ENCODE results near the gene DPP9.

The DPP9 gene

GRCh38 chr19:4707956-4708650 lies 15.5 kb downstream of the DPP9 start:
- no peak for DNase-seq

DNA sequence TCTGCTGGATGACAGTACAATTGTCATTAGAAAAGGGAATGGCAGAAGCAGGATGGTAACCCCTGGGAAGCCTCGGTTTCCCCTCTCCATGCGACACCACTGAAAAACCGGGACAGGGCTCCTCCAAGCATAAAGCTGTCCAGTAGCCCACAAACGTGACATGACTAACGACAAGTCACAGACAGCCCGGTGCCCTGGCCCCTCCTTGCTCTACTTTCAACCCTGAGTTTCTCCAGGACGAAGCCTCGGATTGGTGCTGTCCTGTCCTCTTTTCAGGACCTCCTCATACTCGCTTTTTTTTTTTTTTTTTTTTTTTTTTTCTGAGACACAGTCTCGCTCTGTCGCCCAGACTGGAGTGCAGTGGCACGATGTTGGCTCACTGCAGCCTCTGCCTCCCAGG lies 16.3 kb downstream of the DPP9 start:
- DNase-seq: no peak

DNA sequence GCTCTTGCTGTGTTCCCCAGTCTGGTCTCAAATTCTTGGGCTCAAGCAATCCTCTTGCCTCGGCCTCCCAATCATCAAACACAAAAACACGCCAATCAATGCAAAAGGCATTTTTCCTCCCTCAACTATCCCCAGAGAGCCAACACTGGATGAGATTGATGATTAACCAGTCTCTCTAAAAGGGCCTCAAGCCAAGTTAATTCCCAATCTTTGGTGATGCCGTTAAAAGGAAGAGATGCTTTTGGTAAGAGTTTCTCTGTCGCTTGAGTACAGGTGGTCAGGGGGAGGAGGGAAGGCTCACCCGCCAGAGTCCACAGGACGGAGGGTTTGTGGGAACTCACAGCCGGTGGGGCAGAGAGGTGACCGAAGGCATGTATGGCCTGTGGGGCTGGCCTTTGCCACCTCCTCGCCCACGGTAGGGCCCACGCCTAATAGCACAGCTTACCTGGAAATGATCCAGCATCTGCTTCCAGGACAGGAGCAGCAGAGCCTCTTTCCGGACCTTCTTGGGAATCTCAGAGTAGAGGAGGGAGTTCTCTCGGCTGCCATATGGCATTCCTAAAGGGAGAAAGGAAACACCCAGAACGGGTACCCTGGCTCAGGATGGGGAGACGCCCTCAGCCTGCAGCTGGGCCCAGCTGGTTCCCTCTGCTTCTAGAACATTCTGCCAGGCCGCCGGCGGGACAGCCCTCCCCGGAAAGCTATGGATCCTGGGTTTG lies 18.1 kb downstream of the DPP9 start:
- DNase-seq: no peak

GRCh38 chr19:4704317-4704673 lies 19.3 kb downstream of the DPP9 start:
- no peak for DNase-seq

DNA sequence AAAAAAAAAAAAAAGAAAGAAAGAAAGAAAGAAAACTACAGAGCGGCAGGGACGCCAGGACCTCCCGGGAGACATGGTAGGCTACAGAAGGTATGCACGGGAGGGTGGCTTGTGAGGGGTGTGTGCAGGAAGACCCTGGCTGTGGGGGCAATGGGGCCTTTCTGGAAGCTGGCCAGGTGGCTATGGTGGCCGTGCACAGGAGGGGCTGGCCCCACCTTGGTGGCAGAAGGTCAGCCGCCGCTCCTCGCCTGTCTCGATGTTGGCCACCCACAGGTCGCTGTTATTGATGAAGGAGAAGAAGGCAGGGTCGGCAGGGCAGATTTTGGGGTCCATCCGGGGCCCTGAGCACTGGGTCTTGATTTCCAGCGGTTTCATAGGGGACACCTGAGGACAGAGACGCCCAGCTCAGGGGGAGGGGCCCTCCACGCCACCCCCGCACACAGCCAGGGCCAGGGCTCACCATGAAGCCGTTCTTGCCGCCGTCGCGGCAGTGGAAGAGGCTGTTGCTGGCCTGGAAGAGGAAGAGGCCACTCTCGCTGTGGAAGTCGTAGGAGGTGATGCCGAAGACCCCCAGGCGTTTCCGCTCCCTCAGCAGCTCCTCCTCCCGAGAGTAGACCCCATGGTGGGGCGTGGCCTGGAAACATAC lies 19.8 kb downstream of the DPP9 start:
- no peak for DNase-seq

DNA sequence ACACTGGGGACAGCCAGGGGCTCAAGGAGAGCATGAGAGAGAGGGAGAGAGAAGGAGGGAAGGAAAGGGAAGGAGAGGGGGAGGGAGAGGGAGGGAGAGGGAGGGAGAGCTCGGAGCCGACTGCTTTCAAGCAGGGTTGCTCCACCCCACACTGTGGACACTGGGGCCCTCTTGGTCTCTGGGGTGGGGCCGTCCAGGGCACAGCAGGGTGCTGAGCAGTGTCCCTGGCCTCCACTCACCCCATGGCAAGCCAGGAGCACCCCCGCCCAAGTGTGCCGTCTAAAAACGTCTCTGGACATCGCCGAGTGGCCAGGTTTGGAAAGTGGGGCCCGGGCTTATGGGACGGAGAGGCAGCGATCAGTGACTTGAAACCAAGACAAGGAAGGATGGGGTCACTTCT lies 20.9 kb downstream of the DPP9 start:
- no peak for DNase-seq

GRCh38 chr19:4701557-4701956 lies 22.1 kb downstream of the DPP9 start:
- DNase-seq: no peak

DNA sequence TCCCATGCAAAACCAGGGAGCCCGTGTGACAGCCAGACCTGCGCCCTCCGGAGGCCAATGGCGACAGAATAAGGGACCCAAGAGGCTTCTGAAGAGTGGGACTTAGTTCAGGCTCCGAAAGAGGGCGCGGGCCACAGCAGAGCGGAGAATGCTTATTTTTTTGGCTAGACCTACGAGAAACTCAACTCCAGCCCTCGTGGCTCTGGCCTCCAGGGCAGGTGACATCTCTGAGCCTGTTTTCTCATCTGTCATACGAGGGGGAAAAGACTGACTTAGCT lies 23.0 kb downstream of the DPP9 start:
- DNase-seq: no peak

DNA sequence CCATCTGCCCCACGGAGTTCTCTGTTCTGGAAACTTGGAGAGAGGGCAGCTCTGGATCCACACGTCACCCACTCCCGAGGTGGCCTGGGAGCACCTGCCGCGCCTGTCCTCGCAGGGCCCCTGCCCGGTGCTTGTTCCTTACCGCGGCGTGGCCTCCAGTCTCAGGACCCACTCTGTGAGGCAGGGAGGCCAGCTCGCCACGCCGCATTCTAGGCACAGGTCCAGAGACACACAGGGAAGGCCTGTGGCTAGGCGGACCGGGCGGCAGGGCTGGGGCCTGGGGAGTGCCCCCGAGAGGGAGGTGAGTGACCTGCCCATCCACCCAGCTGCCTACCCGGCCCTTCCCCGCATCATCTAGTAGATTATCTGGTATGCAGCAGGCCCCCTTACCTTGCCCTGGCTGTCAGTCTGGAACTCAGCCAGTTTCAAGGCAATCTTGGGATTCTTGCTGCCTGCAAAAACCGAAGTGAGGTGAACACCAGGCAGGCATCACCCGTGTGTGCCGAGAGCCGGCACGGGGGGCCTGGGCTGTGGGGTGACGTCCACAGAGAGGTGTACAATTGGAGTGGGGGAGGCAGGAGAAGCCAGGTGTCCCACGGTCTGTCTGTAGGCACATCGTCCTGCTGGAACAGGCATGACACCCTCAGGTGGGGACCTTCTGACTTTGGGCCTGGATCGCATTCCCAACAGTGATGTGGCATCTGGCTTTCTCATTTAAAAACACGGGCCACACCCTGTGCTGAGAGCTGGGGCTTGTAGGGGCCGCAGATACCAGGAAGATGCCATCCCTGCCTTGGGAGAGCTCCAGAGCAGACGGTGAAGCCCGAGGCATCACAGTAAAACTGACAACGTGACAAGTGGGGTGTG lies 23.6 kb downstream of the DPP9 start:
- no peak for DNase-seq

DNA sequence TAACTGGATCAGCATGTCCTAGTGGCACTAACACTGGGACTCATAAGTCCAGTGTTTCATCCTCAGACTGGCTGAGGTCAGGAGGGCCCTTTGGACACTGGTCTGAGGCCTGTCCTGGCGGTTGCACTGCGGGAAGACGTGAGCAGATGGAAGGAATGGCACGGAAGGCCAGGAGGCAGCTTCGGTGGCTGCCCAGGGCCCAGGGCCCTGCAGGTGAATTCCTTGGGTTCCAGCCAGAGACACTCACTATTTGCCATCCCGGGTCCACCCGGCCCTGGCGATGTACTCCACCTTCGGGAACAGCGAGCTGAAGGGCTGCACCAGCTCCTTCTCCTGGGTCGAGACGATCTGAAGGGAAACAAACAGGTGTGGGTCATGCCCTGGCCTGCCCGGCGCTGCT lies 26.3 kb downstream of the DPP9 start:
- no peak for DNase-seq

GRCh38 chr19:4695224-4695731 lies 28.4 kb downstream of the DPP9 start:
- DNase-seq: no peak

GRCh38 chr19:4694211-4694987 lies 29.2 kb downstream of the DPP9 start:
- no peak for DNase-seq

GRCh38 chr19:4693471-4694121 lies 30.0 kb downstream of the DPP9 start:
- no peak for DNase-seq

DNA sequence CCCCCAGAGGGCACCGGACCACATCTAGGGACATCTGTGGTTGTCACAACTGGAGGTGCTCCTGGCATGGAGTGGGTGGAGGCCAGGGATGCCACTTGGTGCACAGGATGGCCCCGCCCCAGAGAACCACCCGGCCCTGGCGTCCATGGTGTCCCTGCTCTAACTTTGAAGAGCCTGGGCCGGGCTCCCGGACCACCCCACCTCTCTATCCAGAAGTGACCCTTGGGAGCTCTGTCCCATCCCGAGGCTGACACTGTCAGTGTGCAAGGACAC lies 30.6 kb downstream of the DPP9 start:
- DNase-seq: no peak

DNA sequence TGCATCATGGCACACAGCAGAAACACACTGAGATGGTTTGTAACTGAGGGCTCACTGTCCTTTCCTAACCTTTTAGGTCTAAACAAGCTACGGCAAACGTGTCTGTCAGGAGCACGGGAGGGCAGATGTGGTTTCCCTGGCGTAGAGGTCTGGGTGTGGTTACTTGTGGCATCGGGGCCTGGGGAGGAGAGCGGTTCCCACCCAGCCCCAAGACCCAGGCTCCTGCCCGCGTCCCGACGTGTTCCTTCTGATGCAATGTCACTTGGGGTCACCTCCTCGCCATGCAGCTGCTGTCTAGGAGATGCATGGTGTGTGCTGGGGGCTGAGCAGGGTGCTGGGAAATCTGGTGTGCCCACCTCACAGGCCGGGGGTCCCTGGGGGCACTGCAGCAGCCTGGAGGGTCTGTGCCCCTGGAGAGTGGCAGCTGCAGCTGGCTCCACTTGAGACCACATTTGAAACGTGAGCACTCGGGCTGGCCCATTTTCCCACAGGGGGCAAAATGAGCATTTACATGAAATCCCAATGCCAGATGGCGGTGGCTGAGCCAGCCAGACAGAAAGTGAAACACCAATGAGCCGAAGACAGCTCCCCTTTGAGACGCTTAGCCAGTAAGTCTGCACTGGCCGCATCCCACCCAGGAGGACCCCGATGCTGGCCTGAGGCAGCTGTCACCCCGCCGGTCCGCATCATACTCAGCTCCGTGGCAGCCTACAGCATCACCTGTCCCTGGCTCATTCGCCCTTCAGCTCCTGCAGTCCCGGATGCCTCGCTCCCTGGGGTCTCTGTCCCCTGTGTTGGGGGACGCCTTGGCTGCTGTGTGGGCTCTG lies 31.2 kb downstream of the DPP9 start:
- no peak for DNase-seq

DNA sequence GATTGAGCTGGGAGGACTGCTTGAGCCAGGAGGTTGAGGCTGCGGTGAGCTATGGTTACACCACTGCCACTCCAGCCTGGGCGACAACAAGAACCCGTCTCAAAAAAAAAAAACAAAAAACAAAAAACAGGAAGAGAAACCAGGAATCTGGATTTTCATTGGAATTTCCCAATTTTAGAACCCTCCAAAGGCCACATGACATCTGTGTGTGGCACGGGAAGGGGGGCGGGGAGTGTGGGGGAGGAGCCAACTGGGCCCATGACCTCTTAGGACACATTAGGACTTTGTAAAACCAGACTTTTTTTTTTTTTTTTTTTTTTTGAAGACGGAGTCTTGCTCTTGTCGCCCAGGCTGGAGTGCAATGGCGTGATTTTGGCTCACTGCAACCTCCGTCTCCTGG lies 32.3 kb downstream of the DPP9 start:
- DNase-seq: no peak

- no peak for DNase-seq
Measured at GRCh38 chr19:4690361-4690760, 33.3 kb downstream of the DPP9 start.

- no peak for DNase-seq
Measured at GRCh38 chr19:4689403-4689802, 34.2 kb downstream of the DPP9 start.

- no peak for DNase-seq
Measured at GRCh38 chr19:4688587-4688986, 35.1 kb downstream of the DPP9 start.

- no peak for DNase-seq
Measured at GRCh38 chr19:4687396-4687795, 36.2 kb downstream of the DPP9 start.

DNA sequence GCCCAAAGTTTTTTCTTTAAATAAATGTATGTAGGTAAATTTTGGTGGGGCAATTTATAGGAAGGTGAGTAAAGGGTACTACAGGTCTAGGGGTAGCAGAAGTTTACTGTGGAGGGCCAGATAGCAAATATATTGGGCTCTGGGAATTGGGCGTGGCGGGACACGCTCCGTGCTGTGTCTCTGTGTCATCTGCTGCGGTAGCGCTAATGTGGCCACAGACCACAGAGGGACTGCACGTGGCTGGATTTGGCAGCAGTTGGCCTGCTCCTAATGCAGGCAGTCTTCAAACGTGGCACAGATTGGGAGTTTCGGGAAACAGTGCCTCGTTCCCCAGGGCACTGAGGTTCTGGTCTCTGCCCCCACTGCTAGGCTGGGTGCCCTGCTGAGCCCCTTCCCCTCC lies 36.9 kb downstream of the DPP9 start:
- DNase-seq: no peak

Measured in CD4-positive, alpha-beta T cell treated with Interleukin-4 for 4 hours (primary cell).